ENCODE measurements around the gene TBX19. TPM values are rescaled to one million over a fixed set of nuclear protein-coding genes. Genes with fewer than 3 reads are reported as not detected.

TBX19 gene
- total RNA-seq, 4 donors from 2014 or later: 1.8 to 8.5 (median 3.7) TPM

GRCh38 chr1:168271636-168272035 is 9.0 kb upstream of the TBX19 start:
- no peak for DNase-seq (ENCODE audit: low spot score in 2 of 2)
- TF ChIP-seq POLR2A (IDR thresholded peaks at IDR 0.05) (no peak), EP300 (IDR thresholded peaks at IDR 0.05) (no peak), CTCF (IDR thresholded peaks at IDR 0.05) (no peak)
- Histone ChIP-seq H3K4me1 (no peaks in the 10 kb centered on the region), H3K4me3 (no peak overlapping the region), H3K9me3 (peaks cover 0 to 7% (median 0%) of the 10 kb centered on the region in 4 donors), H3K36me3 (peaks cover 0 to 20% (median 0%) of the 10 kb centered on the region in 3 donors), H3K27me3 (no peaks in the 10 kb centered on the region), H3K27ac (no peak overlapping the region)
- 86 to 94% methylated on average over 1 of the region's 1 CpG for WGBS, 2 donors

- no peaks in the 10 kb centered on the region for H3K27me3 ChIP-seq
- TF ChIP-seq CTCF (IDR thresholded peaks at IDR 0.05) (no peak), POLR2A (IDR thresholded peaks at IDR 0.05) (no peak), EP300 (IDR thresholded peaks at IDR 0.05) (no peak)
- 68 to 74% methylated on average over 1 of the region's 1 CpG for WGBS, 2 donors
- no peak for DNase-seq (ENCODE audit: low spot score in 2 of 2)
- H3K9me3 ChIP-seq: peaks cover 0 to 13% (median 0%) of the 10 kb centered on the region in 4 donors
- no peaks in the 10 kb centered on the region for H3K4me1 ChIP-seq
- no peak overlapping the region for H3K27ac ChIP-seq
- H3K36me3 ChIP-seq: peaks cover 0 to 20% (median 0%) of the 10 kb centered on the region in 3 donors
- H3K4me3 ChIP-seq: no peak overlapping the region
Observed at GRCh38 chr1:168273575-168273974, 7.1 kb upstream of the TBX19 start.

GRCh38 chr1:168279253-168279652 is 1.4 kb upstream of the TBX19 start:
- no peak overlapping the region for H3K27ac ChIP-seq
- TF ChIP-seq EP300 (IDR thresholded peaks at IDR 0.05) (no peak), POLR2A (IDR thresholded peaks at IDR 0.05) (no peak), CTCF (IDR thresholded peaks at IDR 0.05) (no peak)
- WGBS, 2 donors: 88 to 92% methylated on average over 1 of the region's 1 CpG

GRCh38 chr1:168281603-168282325 is 1.1 kb downstream of the TBX19 start:
- Histone ChIP-seq H3K36me3 (no peaks in the 10 kb centered on the region), H3K27ac (no peak overlapping the region), H3K27me3 (no peaks in the 10 kb centered on the region), H3K9me3 (peaks cover 0 to 5% (median 0%) of the 10 kb centered on the region in 4 donors), H3K4me1 (no peaks in the 10 kb centered on the region), H3K4me3 (no peak overlapping the region)
- 89 to 90% methylated on average over 11 of the region's 11 CpGs for WGBS, 2 donors
- no peak for TF ChIP-seq EP300 (IDR thresholded peaks at IDR 0.05)
- no peak for TF ChIP-seq CTCF (IDR thresholded peaks at IDR 0.05)
- no peak for DNase-seq (ENCODE audit: low spot score in 2 of 2)

More at GRCh38 chr1:168279253-168279652, 1.4 kb upstream of the TBX19 start:
- Histone ChIP-seq H3K4me3 (no peak overlapping the region), H3K27me3 (no peaks in the 10 kb centered on the region), H3K36me3 (no peaks in the 10 kb centered on the region), H3K9me3 (peaks cover 0 to 13% (median 0%) of the 10 kb centered on the region in 4 donors), H3K4me1 (no peaks in the 10 kb centered on the region)
- no peak for DNase-seq (ENCODE audit: low spot score in 2 of 2)

- Histone ChIP-seq H3K27ac (no peak overlapping the region), H3K36me3 (no peaks in the 10 kb centered on the region), H3K4me3 (no peak overlapping the region), H3K27me3 (no peaks in the 10 kb centered on the region), H3K9me3 (no peaks in the 10 kb centered on the region), H3K4me1 (no peaks in the 10 kb centered on the region)
- DNase-seq (ENCODE audit: low spot score in 2 of 2): no peak
- TF ChIP-seq CTCF (IDR thresholded peaks at IDR 0.05) (no peak), EP300 (IDR thresholded peaks at IDR 0.05) (no peak), POLR2A (IDR thresholded peaks at IDR 0.05) (no peak)
Observed at GRCh38 chr1:168285521-168285790, 4.8 kb downstream of the TBX19 start.

Measured in tibial nerve (tissue), 4 donors.